Esophagus (tissue), 2 donors: Measurements from ENCODE around the gene ZNF737. TPM values are rescaled to one million over a fixed set of nuclear protein-coding genes. Genes with fewer than 3 reads are reported as not detected.
"Not testable (repeated sequence)": the region's sequence is repeated elsewhere in the genome, so short reads cannot be mapped to it uniquely, and the experiment has no call there.

Source experiments
- H3K27ac ChIP-seq, 2 donors: one replicate each; pipeline ENCODE4 v1.5.1; 2013; ENCODE audit warnings: low read depth in 2 of 2, mild to moderate bottlenecking in 2 of 2, inconsistent platforms in 1 of 2, low read length in 1 of 2, moderate library complexity in 1 of 2
- H3K27me3 ChIP-seq, 2 donors: one replicate each; pipeline ENCODE4 v1.6.1; 2013; ENCODE audit warnings: low read length in 2 of 2, control low read depth in 1 of 2, mild to moderate bottlenecking in 1 of 2; ENCODE audit not compliant: insufficient read depth in 2 of 2, control insufficient read depth in 1 of 2
- H3K36me3 ChIP-seq, 2 donors: one replicate each; pipeline ENCODE4 v1.6.1; 2013; ENCODE audit warnings: low read length in 1 of 2; ENCODE audit not compliant: control insufficient read depth in 2 of 2, insufficient read depth in 2 of 2
- H3K4me1 ChIP-seq, 2 donors: one replicate each; pipeline ENCODE4 v1.6.1; 2013; ENCODE audit warnings: low read length in 1 of 2; ENCODE audit not compliant: control insufficient read depth in 2 of 2, insufficient read depth in 2 of 2
- H3K4me3 ChIP-seq, 2 donors: one replicate each; pipeline ENCODE4 v1.5.1; 2013; ENCODE audit warnings: low read length in 2 of 2, mild to moderate bottlenecking in 2 of 2, low read depth in 1 of 2, moderate library complexity in 1 of 2
- H3K9me3 ChIP-seq, 2 donors: one replicate each; pipeline ENCODE4 v1.6.1; 2013; ENCODE audit warnings: mild to moderate bottlenecking in 2 of 2, low read depth in 1 of 2, low read length in 1 of 2, moderate library complexity in 1 of 2; ENCODE audit not compliant: control insufficient read depth in 2 of 2, insufficient read depth in 1 of 2
- WGBS, 2 donors: extraction: QIAGEN DNeasy Blood & Tissue Kit; methylation state at CpG; one replicate each; pipeline ENCODE4 v1.1.7; 2013; 5-methylcytosine and 5-hydroxymethylcytosine counted together
- polyA plus RNA-seq, 2 donors: library from polyadenylated mRNA; stranded (reverse); fragments of 200-250 nt; gene quantifications; one replicate each; pipeline ENCODE4 v1.2.3, GENCODE V29; 2013
- donor health status: healthy with polysubstance abuse.
- donor health status: Bipolar disorder and iron deficiency.

Gene ZNF737
- polyA plus RNA-seq, result 1 to 10 TPM; 1.0 to 1.3 TPM

- H3K27ac ChIP-seq, result peak within 1 kb of the TSS; percentile 81 to 89
- no peaks in the 10 kb centered on the region for H3K27me3 ChIP-seq
- H3K4me1 ChIP-seq, result no peaks in the 10 kb centered on the region
- peak within 1 kb of the TSS; percentile 70 to 76 for H3K4me3 ChIP-seq
- peaks cover 0 to 6% of the 10 kb centered on the region in 2 donors for H3K9me3 ChIP-seq
- no peaks in the 10 kb centered on the region for H3K36me3 ChIP-seq
- 0 to 1% methylated on average over 27 to 28 of the region's 28 CpGs for WGBS, 2 donors
These were observed at the start of gene ZNF737 for GRCh38 chr19:20565321-20566018. Gene ZNF737, minus strand, starts transcription at chr19:20565781. Its CDS starts 141 bp downstream, at chr19:20565640.

GRCh38 chr19:20614971-20615370, 49.4 kb upstream of the ZNF737 start:
- H3K36me3 ChIP-seq, H3K4me3 ChIP-seq, H3K27ac ChIP-seq, H3K4me1 ChIP-seq, H3K27me3 ChIP-seq: not testable (repeated sequence)
- WGBS, 2 donors, result 81 to 89% methylated on average over 4 of the region's 4 CpGs
- peaks cover 3 to 16% of the 10 kb centered on the region in 2 donors for H3K9me3 ChIP-seq

GRCh38 chr19:20612711-20613316, 47.2 kb upstream of the ZNF737 start:
- H3K27me3 ChIP-seq, result no peaks in the 10 kb centered on the region
- H3K4me1 ChIP-seq, result no peaks in the 10 kb centered on the region
- H3K36me3 ChIP-seq, result no peaks in the 10 kb centered on the region
- peak overlapping the region in 1 of 2 donors; percentile 19 for H3K4me3 ChIP-seq
- no peak overlapping the region for H3K27ac ChIP-seq
- peaks cover 3 to 16% of the 10 kb centered on the region in 2 donors for H3K9me3 ChIP-seq
- 39 to 58% methylated on average over 5 of the region's 5 CpGs for WGBS, 2 donors

GRCh38 chr19:20611866-20612265, 46.3 kb upstream of the ZNF737 start:
- H3K4me3 ChIP-seq, result no peak overlapping the region
- H3K9me3 ChIP-seq, result peaks cover 3 to 16% of the 10 kb centered on the region in 2 donors
- H3K27me3 ChIP-seq, result no peaks in the 10 kb centered on the region
- H3K36me3 ChIP-seq, result no peaks in the 10 kb centered on the region
- no peaks in the 10 kb centered on the region for H3K4me1 ChIP-seq
- WGBS, 2 donors, result 72 to 81% methylated on average over 6 of the region's 6 CpGs
- no peak overlapping the region for H3K27ac ChIP-seq

- no peaks in the 10 kb centered on the region for H3K4me1 ChIP-seq
- no peak overlapping the region for H3K27ac ChIP-seq
- peaks cover 0 to 9% of the 10 kb centered on the region in 2 donors for H3K9me3 ChIP-seq
- no peaks in the 10 kb centered on the region for H3K27me3 ChIP-seq
- WGBS, 2 donors, result 79 to 89% methylated on average over 1 of the region's 1 CpG
- H3K36me3 ChIP-seq, result no peaks in the 10 kb centered on the region
- no peak overlapping the region for H3K4me3 ChIP-seq
These were observed 42.4 kb upstream of the ZNF737 start for GRCh38 chr19:20607943-20608342.

- peaks cover 3 to 17% of the 10 kb centered on the region in 2 donors for H3K9me3 ChIP-seq
- no peaks in the 10 kb centered on the region for H3K27me3 ChIP-seq
- H3K4me3 ChIP-seq, result no peak overlapping the region
- no peaks in the 10 kb centered on the region for H3K4me1 ChIP-seq
- H3K27ac ChIP-seq, result no peak overlapping the region
- peaks cover 0 to 5% of the 10 kb centered on the region in 2 donors for H3K36me3 ChIP-seq
These were observed 7.0 kb downstream of the ZNF737 start for GRCh38 chr19:20558571-20558970.

GRCh38 chr19:20558011-20558410, 7.6 kb downstream of the ZNF737 start:
- no peaks in the 10 kb centered on the region for H3K4me1 ChIP-seq
- H3K9me3 ChIP-seq, result peaks cover 3 to 20% of the 10 kb centered on the region in 2 donors
- WGBS, 2 donors, result 67 to 70% methylated on average over 4 of the region's 4 CpGs
- H3K4me3 ChIP-seq, result no peak overlapping the region
- H3K27me3 ChIP-seq, result no peaks in the 10 kb centered on the region
- H3K36me3 ChIP-seq, result peaks cover 0 to 5% of the 10 kb centered on the region in 2 donors
- H3K27ac ChIP-seq, result no peak overlapping the region

GRCh38 chr19:20544667-20545333, 20.8 kb downstream of the ZNF737 start:
- H3K9me3 ChIP-seq, result peaks cover 5 to 21% of the 10 kb centered on the region in 2 donors
- not testable (repeated sequence) for H3K4me1 ChIP-seq, H3K36me3 ChIP-seq, H3K27ac ChIP-seq, H3K27me3 ChIP-seq
- 97 to 98% methylated on average over 7 of the region's 7 CpGs for WGBS, 2 donors
- H3K4me3 ChIP-seq, result peak overlapping the region in 1 of 2 donors; percentile 3

GRCh38 chr19:20530303-20530702, 35.3 kb downstream of the ZNF737 start:
- H3K36me3 ChIP-seq, H3K27ac ChIP-seq, H3K27me3 ChIP-seq, H3K4me1 ChIP-seq, H3K4me3 ChIP-seq: not testable (repeated sequence)
- 96% methylated on average over 29 of the region's 29 CpGs; no CpG with 5 or more reads in 1 of the 2 donors for WGBS, 2 donors
- peaks cover 0 to 11% of the 10 kb centered on the region in 2 donors for H3K9me3 ChIP-seq
